IPS-18a (cell line): ENCODE results near the gene SHLD1.

Experiments
- H3K27ac ChIP-seq: one replicate; pipeline ENCODE4 v1.5.1; 2013; ENCODE audit warnings: low read length
- H3K27me3 ChIP-seq: one replicate; pipeline ENCODE4 v1.6.1; 2013; ENCODE audit warnings: mild to moderate bottlenecking, low read length; ENCODE audit not compliant: control insufficient read depth, insufficient read depth
- H3K36me3 ChIP-seq: one replicate; pipeline ENCODE4 v1.6.1; 2013; ENCODE audit warnings: low read depth, low read length; ENCODE audit not compliant: control insufficient read depth
- H3K4me1 ChIP-seq: one replicate; pipeline ENCODE4 v1.6.1; 2013; ENCODE audit warnings: low read depth, low read length; ENCODE audit not compliant: control insufficient read depth
- H3K4me3 ChIP-seq: one replicate; pipeline ENCODE4 v1.5.1; 2013; ENCODE audit warnings: low read length
- H3K9ac ChIP-seq: one replicate; pipeline ENCODE4 v1.6.1; 2013; ENCODE audit warnings: mild to moderate bottlenecking, low read length, moderate library complexity
- H3K9me3 ChIP-seq: one replicate; pipeline ENCODE4 v1.6.1; 2013; ENCODE audit warnings: low read depth, low read length; ENCODE audit not compliant: control insufficient read depth

Gene SHLD1

GRCh38 chr20:5888041-5888440 is 137.8 kb downstream of the SHLD1 start:
- Histone ChIP-seq H3K4me3 (no peak overlapping the region), H3K4me1 (no peaks in the 10 kb centered on the region), H3K27me3 (no peaks in the 10 kb centered on the region), H3K9me3 (no peaks in the 10 kb centered on the region), H3K9ac (no peak overlapping the region), H3K27ac (no peak overlapping the region), H3K36me3 (no peaks in the 10 kb centered on the region)

GRCh38 chr20:5890773-5891441 is 140.7 kb downstream of the SHLD1 start:
- Histone ChIP-seq H3K9ac (no peak overlapping the region), H3K27ac (no peak overlapping the region), H3K9me3 (no peaks in the 10 kb centered on the region), H3K36me3 (no peaks in the 10 kb centered on the region), H3K4me3 (no peak overlapping the region), H3K4me1 (no peaks in the 10 kb centered on the region), H3K27me3 (no peaks in the 10 kb centered on the region)

- H3K4me1 ChIP-seq: no peaks in the 10 kb centered on the region
- H3K36me3 ChIP-seq: no peaks in the 10 kb centered on the region
- no peak overlapping the region for H3K27ac ChIP-seq
- H3K27me3 ChIP-seq: no peaks in the 10 kb centered on the region
- no peak overlapping the region for H3K9ac ChIP-seq
- H3K4me3 ChIP-seq: no peak overlapping the region
- no peaks in the 10 kb centered on the region for H3K9me3 ChIP-seq
Observed at GRCh38 chr20:5893052-5893451, 142.9 kb downstream of the SHLD1 start.

GRCh38 chr20:5893621-5894020 is 143.4 kb downstream of the SHLD1 start:
- Histone ChIP-seq H3K9me3 (no peaks in the 10 kb centered on the region), H3K36me3 (no peaks in the 10 kb centered on the region), H3K27me3 (no peaks in the 10 kb centered on the region), H3K4me1 (no peaks in the 10 kb centered on the region), H3K4me3 (no peak overlapping the region), H3K27ac (no peak overlapping the region), H3K9ac (no peak overlapping the region)

GRCh38 chr20:5895626-5896025 is 145.4 kb downstream of the SHLD1 start:
- no peak overlapping the region for H3K4me3 ChIP-seq
- H3K36me3 ChIP-seq: no peaks in the 10 kb centered on the region
- H3K9me3 ChIP-seq: no peaks in the 10 kb centered on the region
- H3K27me3 ChIP-seq: no peaks in the 10 kb centered on the region
- no peaks in the 10 kb centered on the region for H3K4me1 ChIP-seq
- no peak overlapping the region for H3K9ac ChIP-seq
- no peak overlapping the region for H3K27ac ChIP-seq

GRCh38 chr20:5899444-5899843 is 149.2 kb downstream of the SHLD1 start:
- Histone ChIP-seq H3K36me3 (no peaks in the 10 kb centered on the region), H3K9me3 (no peaks in the 10 kb centered on the region), H3K4me1 (no peaks in the 10 kb centered on the region), H3K27me3 (no peaks in the 10 kb centered on the region), H3K4me3 (no peak overlapping the region), H3K9ac (no peak overlapping the region), H3K27ac (no peak overlapping the region)

GRCh38 chr20:5900908-5901307 is 150.7 kb downstream of the SHLD1 start:
- H3K4me1 ChIP-seq: no peaks in the 10 kb centered on the region
- H3K36me3 ChIP-seq: no peaks in the 10 kb centered on the region
- H3K9me3 ChIP-seq: no peaks in the 10 kb centered on the region
- H3K9ac ChIP-seq: no peak overlapping the region
- H3K27ac ChIP-seq: no peak overlapping the region
- H3K27me3 ChIP-seq: no peaks in the 10 kb centered on the region
- H3K4me3 ChIP-seq: no peak overlapping the region

- Histone ChIP-seq H3K36me3 (no peaks in the 10 kb centered on the region), H3K4me1 (peaks cover 6% of the 10 kb centered on the region), H3K9me3 (no peaks in the 10 kb centered on the region), H3K9ac (no peak overlapping the region), H3K27me3 (peaks cover 12% of the 10 kb centered on the region), H3K4me3 (no peak overlapping the region), H3K27ac (no peak overlapping the region)
Observed at GRCh38 chr20:5908981-5909380, 158.8 kb downstream of the SHLD1 start.

- Histone ChIP-seq H3K27ac (no peak overlapping the region), H3K27me3 (peaks cover 12% of the 10 kb centered on the region), H3K9me3 (no peaks in the 10 kb centered on the region), H3K4me1 (peaks cover 11% of the 10 kb centered on the region), H3K9ac (no peak overlapping the region), H3K4me3 (no peak overlapping the region), H3K36me3 (no peaks in the 10 kb centered on the region)
Observed at GRCh38 chr20:5910186-5910585, 160.0 kb downstream of the SHLD1 start.

- Histone ChIP-seq H3K36me3 (no peaks in the 10 kb centered on the region), H3K27me3 (peaks cover 12% of the 10 kb centered on the region), H3K9me3 (no peaks in the 10 kb centered on the region), H3K9ac (no peak overlapping the region), H3K4me1 (peaks cover 11% of the 10 kb centered on the region), H3K27ac (no peak overlapping the region), H3K4me3 (no peak overlapping the region)
Observed at GRCh38 chr20:5913166-5913565, 163.0 kb downstream of the SHLD1 start.
